Stimulated activated CD8-positive, alpha-beta memory T cell treated with anti-CD3 and anti-CD28 coated beads, Interleukin-15, amount 100 ng/mL, for 4 hours (primary cell): ENCODE data around the gene ANKRD44.

Source experiments
- DNase-seq, 2 donors: peaks; one replicate each; pipeline ENCODE4 v3.0.0-alpha.2; 2020; ENCODE audit warnings: low read depth in 2 of 2

Gene ANKRD44

GRCh38 chr2:197113275-197113711 lies 197.3 kb downstream of the ANKRD44 start:
- DNase-seq: no peak

DNA sequence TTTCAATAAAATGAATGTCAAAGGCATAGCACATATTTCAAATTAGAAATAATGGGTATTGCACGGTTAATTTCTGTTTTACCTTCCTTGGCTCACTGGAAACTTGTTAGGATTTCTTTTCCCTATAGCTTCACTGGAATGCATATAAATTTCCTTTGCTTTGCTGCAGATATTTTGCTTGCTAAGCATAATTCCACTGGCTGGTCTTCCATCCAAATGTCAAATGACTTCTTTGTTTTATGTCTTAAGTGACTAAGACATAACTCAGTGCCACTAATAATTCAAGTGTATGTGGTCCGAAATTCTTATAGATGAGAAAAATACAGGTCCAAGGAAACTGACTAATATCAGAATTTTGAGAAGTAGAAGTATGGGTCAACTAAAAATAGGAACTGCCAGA lies 201.3 kb downstream of the ANKRD44 start:
- no peak for DNase-seq

DNA sequence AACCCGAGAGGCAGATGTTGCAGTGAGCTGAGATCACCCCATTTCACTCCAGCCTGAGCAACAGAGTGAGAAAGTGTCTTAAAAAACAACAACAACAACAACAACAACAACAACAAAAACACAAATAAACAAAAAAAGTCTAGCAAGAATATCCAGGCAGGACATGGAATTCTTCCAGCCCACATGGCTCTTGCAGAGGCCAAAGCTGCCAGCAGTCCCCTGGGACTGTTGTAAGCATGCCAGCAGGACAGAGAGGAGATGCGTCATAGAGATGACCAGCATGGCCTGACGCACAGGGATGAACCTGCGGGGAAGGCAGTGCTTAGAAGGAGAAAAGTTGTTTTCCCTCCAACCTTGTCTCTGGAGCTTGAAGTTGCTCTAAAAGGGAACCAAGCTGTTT lies 201.8 kb downstream of the ANKRD44 start:
- no peak for DNase-seq

DNA sequence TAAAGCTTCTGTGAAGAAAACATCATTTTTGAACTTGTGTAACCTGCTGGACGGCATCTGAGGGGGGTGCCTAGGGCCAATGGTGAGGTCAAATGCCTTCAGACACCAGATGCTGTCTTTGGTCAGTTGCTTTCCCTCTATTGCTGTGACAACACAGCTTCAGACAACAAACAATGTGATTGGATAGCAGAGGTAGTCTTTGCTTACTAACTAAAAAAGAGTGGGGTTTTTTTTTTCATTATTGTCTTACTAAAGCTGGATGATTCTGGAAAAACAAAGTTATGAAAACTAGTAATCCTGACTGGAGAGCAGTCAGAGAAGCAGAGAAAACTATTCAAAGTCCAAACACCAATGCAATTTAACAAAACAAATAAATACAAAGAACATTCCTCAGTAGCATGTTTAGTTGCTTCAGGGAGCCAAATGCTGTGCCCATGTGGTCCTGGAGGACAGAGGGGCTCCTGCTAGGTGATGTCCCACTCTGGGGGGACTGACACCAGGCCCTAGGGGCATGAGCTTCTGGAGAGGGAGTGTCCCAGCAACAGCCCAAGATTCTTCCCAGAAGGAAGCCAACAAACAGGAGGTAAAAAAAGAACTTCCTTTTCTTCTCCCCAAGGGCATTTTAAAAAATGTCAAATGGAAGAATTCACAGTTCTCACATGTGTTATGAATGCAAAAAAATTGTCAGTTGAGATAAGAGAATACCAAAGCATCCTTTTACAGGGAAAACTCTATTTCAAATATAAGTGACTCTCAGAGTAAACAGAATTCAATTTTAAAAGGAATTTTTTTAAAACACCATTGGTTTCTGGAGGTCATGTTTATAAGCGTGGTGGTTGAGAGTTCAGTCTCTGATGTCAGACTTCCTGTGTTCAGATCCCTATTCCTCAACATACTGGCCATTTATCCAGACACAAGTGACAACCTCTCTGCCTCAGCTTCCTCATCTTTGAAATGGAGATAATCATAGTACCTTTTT lies 203.0 kb downstream of the ANKRD44 start:
- DNase-seq: no peak

DNA sequence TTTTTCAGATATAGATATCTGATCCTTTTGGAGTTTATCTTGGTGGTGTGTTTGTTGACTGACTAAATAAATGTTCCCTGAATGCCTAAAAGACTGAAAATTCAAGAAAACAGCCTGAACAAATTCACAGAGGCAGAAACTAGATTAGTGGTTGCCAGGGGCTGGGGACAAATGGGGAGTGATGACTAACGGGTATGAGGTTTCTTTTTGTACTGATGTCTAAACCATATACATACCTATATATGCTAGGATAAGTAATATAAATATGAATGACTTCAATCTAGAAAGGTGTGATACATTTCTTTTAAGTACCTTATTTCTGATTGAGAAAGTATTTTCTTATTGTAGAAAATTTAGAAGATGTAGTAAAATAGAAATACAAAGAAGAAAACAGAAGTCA lies 207.2 kb downstream of the ANKRD44 start:
- DNase-seq: no peak

DNA sequence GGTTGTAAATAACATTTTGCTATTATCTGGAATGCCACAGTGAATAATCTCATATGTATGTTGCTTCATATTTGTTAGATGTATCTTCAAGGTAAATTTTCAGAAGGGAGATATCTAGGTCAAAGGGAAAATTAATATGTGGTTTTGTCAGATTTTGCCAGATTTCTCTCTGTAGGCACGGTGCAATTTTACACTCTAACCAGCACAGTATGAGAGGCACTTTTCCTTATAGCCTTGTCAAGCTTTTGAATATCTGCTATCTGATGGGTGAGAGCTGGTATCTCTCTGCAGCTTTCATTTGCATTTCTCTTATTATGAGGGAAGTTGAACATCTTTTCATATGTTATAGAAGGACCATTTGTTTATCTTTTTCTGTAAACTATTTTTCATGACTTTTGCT lies 208.3 kb downstream of the ANKRD44 start:
- no peak for DNase-seq

GRCh38 chr2:197101519-197101918 lies 209.1 kb downstream of the ANKRD44 start:
- DNase-seq: no peak

GRCh38 chr2:197097578-197098366 lies 212.8 kb downstream of the ANKRD44 start:
- DNase-seq: no peak

GRCh38 chr2:197096649-197097048 lies 213.9 kb downstream of the ANKRD44 start:
- no peak for DNase-seq

DNA sequence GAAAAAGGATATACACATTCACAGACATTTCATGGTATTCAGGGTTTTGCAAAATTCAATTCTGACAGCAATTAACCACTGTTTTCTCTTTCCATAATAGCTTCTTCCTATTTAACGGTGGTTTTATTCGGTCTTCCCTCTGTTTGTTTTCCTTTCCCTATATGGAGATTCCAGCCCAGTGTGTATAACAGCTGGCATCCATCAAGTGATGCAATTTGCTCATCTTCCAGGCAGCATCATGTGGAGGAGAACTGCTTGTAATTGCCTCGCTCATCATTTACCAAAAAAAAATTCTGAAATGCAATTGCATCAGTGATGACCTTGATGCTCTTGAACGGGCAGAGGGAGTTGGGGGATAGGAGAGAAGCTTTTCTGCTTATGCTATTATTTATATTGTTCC lies 218.1 kb downstream of the ANKRD44 start:
- no peak for DNase-seq

- DNase-seq: no peak
These were observed 219.7 kb downstream of the ANKRD44 start for GRCh38 chr2:197090742-197091367.

DNA sequence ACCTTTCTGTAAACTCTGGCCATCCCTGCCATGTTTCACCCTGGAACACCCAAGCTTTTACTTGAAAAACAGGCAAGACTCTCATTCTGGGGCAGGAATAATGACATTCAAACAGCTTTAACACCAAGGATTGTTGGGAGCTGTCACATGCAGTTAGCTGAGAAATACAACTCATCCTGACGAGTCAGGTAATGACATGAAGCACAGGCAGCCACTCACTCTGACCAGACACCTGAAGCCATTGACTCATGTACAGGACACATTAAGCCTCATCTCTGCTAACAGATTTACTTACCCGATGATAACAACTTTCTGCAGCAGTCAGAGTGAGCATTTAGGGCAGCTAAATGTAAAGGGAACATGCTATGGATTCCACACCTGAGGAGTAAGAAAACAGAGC lies 220.9 kb downstream of the ANKRD44 start:
- DNase-seq: no peak

- DNase-seq: no peak
These were observed 221.9 kb downstream of the ANKRD44 start for GRCh38 chr2:197088694-197089093.

DNA sequence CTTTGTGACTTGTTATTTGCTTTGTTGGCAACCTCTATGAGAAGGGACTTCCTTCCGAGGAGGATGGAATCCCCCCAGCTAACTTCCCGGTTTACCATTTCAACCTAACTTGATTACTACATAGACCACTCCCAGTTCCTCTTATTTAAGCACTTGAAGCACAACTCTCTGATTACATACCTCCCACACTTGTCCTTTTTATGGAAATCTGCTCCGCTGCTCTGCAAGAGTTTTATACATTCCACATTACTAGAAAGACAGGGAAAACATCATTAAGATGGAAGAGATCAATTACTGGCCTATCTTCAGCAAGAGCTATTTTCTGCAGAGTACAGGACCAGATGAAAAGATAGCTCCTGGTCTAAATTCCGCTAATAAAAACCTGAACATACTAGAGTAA lies 224.1 kb downstream of the ANKRD44 start:
- DNase-seq: no peak

GRCh38 chr2:197085665-197086064 lies 224.9 kb downstream of the ANKRD44 start:
- no peak for DNase-seq

- no peak for DNase-seq
These were observed 229.3 kb downstream of the ANKRD44 start for GRCh38 chr2:197081294-197081693.

- no peak for DNase-seq
These were observed 229.9 kb downstream of the ANKRD44 start for GRCh38 chr2:197080578-197081216.

- no peak for DNase-seq
These were observed 230.6 kb downstream of the ANKRD44 start for GRCh38 chr2:197079832-197080555.

DNA sequence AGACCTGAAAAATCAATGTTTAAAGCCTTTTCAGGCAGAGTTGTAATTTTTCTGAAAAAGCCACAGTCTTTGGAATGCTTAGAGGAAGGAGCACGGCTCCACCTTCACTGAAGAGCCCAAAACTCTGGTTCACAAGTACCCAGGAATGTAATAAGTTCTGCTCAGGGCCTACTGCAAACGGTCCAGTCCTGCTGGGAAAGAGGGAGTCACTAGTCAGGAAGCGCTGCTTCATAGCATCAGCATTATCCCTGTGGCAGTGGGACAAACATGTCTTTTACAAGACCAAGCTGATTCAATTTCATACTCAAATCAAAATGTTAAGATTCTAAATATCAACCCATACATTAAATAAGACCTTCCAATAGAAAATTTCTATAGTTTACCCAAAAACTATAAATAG lies 231.2 kb downstream of the ANKRD44 start:
- DNase-seq: no peak

GRCh38 chr2:197078535-197078934 lies 232.0 kb downstream of the ANKRD44 start:
- no peak for DNase-seq

GRCh38 chr2:197077336-197077735 lies 233.2 kb downstream of the ANKRD44 start:
- no peak for DNase-seq
